ENCODE results near the gene SPTB.
"Not testable (repeated sequence)": the region's sequence is repeated elsewhere in the genome, so short reads cannot be mapped to it uniquely, and the experiment has no call there.

Gene SPTB

GRCh38 chr14:64808449-64808848 is 71.3 kb downstream of the SPTB start:
- Mint-ChIP-seq H3K27ac (no peak overlapping the region), H3K4me1 (ENCODE audit: low read depth) (peaks cover 8% of the 10 kb centered on the region), H3K27me3 (ENCODE audit: low read depth) (peaks cover 30% of the 10 kb centered on the region), H3K36me3 (ENCODE audit: low read depth) (no peaks in the 10 kb centered on the region), H3K9me3 (no peaks in the 10 kb centered on the region), H3K4me3 (no peak overlapping the region)
- no peak for DNase-seq (ENCODE audit: low spot score)

- Mint-ChIP-seq H3K27me3 (ENCODE audit: low read depth) (peaks cover 21% of the 10 kb centered on the region), H3K4me3 (no peak overlapping the region), H3K9me3 (no peaks in the 10 kb centered on the region), H3K36me3 (ENCODE audit: low read depth) (no peaks in the 10 kb centered on the region), H3K4me1 (ENCODE audit: low read depth) (peaks cover 8% of the 10 kb centered on the region), H3K27ac (no peak overlapping the region)
- no peak for DNase-seq (ENCODE audit: low spot score)
Measured at GRCh38 chr14:64807551-64807950, 72.2 kb downstream of the SPTB start.

GRCh38 chr14:64806862-64807495 is 72.7 kb downstream of the SPTB start:
- no peak for DNase-seq (ENCODE audit: low spot score)
- Mint-ChIP-seq H3K27me3 (ENCODE audit: low read depth) (peaks cover 17% of the 10 kb centered on the region), H3K27ac (no peak overlapping the region), H3K9me3 (no peaks in the 10 kb centered on the region), H3K36me3 (ENCODE audit: low read depth) (no peaks in the 10 kb centered on the region), H3K4me3 (no peak overlapping the region), H3K4me1 (ENCODE audit: low read depth) (peaks cover 8% of the 10 kb centered on the region)

- no peak for DNase-seq (ENCODE audit: low spot score)
- Mint-ChIP-seq H3K36me3 (ENCODE audit: low read depth) (no peaks in the 10 kb centered on the region), H3K4me1 (ENCODE audit: low read depth) (peaks cover 4% of the 10 kb centered on the region), H3K9me3 (no peaks in the 10 kb centered on the region), H3K4me3 (no peak overlapping the region), H3K27ac (no peak overlapping the region), H3K27me3 (ENCODE audit: low read depth) (peaks cover 13% of the 10 kb centered on the region)
Measured at GRCh38 chr14:64806202-64806861, 73.4 kb downstream of the SPTB start.

GRCh38 chr14:64805646-64806045 is 74.1 kb downstream of the SPTB start:
- H3K27me3 Mint-ChIP-seq (ENCODE audit: low read depth), result peaks cover 13% of the 10 kb centered on the region
- not testable (repeated sequence) for H3K4me3 Mint-ChIP-seq; H3K4me1 Mint-ChIP-seq (ENCODE audit: low read depth); H3K9me3 Mint-ChIP-seq; DNase-seq (ENCODE audit: low spot score); H3K36me3 Mint-ChIP-seq (ENCODE audit: low read depth); H3K27ac Mint-ChIP-seq

- Mint-ChIP-seq H3K36me3 (ENCODE audit: low read depth) (no peaks in the 10 kb centered on the region), H3K9me3 (no peaks in the 10 kb centered on the region), H3K27me3 (ENCODE audit: low read depth) (peaks cover 12% of the 10 kb centered on the region), H3K4me1 (ENCODE audit: low read depth) (peaks cover 3% of the 10 kb centered on the region), H3K4me3 (no peak overlapping the region), H3K27ac (no peak overlapping the region)
- DNase-seq (ENCODE audit: low spot score), result no peak
Measured at GRCh38 chr14:64804754-64805260, 74.9 kb downstream of the SPTB start.

- peaks cover 12% of the 10 kb centered on the region for H3K27me3 Mint-ChIP-seq (ENCODE audit: low read depth)
- H3K27ac Mint-ChIP-seq, result no peak overlapping the region
- no peak overlapping the region for H3K4me3 Mint-ChIP-seq
- H3K9me3 Mint-ChIP-seq, result no peaks in the 10 kb centered on the region
- no peak for DNase-seq (ENCODE audit: low spot score)
- H3K4me1 Mint-ChIP-seq (ENCODE audit: low read depth), result no peaks in the 10 kb centered on the region
- H3K36me3 Mint-ChIP-seq (ENCODE audit: low read depth), result no peaks in the 10 kb centered on the region
Measured at GRCh38 chr14:64801800-64802199, 77.9 kb downstream of the SPTB start.

GRCh38 chr14:64801046-64801445 is 78.7 kb downstream of the SPTB start:
- Mint-ChIP-seq H3K27me3 (ENCODE audit: low read depth) (peaks cover 9% of the 10 kb centered on the region), H3K4me1 (ENCODE audit: low read depth) (no peaks in the 10 kb centered on the region), H3K4me3 (no peak overlapping the region), H3K9me3 (no peaks in the 10 kb centered on the region), H3K36me3 (ENCODE audit: low read depth) (no peaks in the 10 kb centered on the region), H3K27ac (peak overlapping the region; percentile 2)
- no peak for DNase-seq (ENCODE audit: low spot score)

GRCh38 chr14:64800000-64800399 is 79.7 kb downstream of the SPTB start:
- peaks cover 3% of the 10 kb centered on the region for H3K27me3 Mint-ChIP-seq (ENCODE audit: low read depth)
- H3K27ac Mint-ChIP-seq, result no peak overlapping the region
- H3K9me3 Mint-ChIP-seq, result no peaks in the 10 kb centered on the region
- no peak for DNase-seq (ENCODE audit: low spot score)
- no peak overlapping the region for H3K4me3 Mint-ChIP-seq
- H3K36me3 Mint-ChIP-seq (ENCODE audit: low read depth), result no peaks in the 10 kb centered on the region
- H3K4me1 Mint-ChIP-seq (ENCODE audit: low read depth), result no peaks in the 10 kb centered on the region

- H3K4me3 Mint-ChIP-seq, result no peak overlapping the region
- H3K27ac Mint-ChIP-seq, result no peak overlapping the region
- no peaks in the 10 kb centered on the region for H3K36me3 Mint-ChIP-seq (ENCODE audit: low read depth)
- no peak for DNase-seq (ENCODE audit: low spot score)
- no peaks in the 10 kb centered on the region for H3K4me1 Mint-ChIP-seq (ENCODE audit: low read depth)
- peaks cover 3% of the 10 kb centered on the region for H3K27me3 Mint-ChIP-seq (ENCODE audit: low read depth)
- H3K9me3 Mint-ChIP-seq, result no peaks in the 10 kb centered on the region
Measured at GRCh38 chr14:64799555-64799954, 80.2 kb downstream of the SPTB start.

GRCh38 chr14:64796369-64796768 is 83.3 kb downstream of the SPTB start:
- DNase-seq (ENCODE audit: low spot score), result no peak
- Mint-ChIP-seq H3K4me3 (no peak overlapping the region), H3K4me1 (ENCODE audit: low read depth) (no peaks in the 10 kb centered on the region), H3K27ac (no peak overlapping the region), H3K36me3 (ENCODE audit: low read depth) (no peaks in the 10 kb centered on the region), H3K27me3 (ENCODE audit: low read depth) (peaks cover 3% of the 10 kb centered on the region), H3K9me3 (no peaks in the 10 kb centered on the region)

- H3K4me3 Mint-ChIP-seq, result no peak overlapping the region
- no peaks in the 10 kb centered on the region for H3K4me1 Mint-ChIP-seq (ENCODE audit: low read depth)
- peaks cover 3% of the 10 kb centered on the region for H3K27me3 Mint-ChIP-seq (ENCODE audit: low read depth)
- H3K36me3 Mint-ChIP-seq (ENCODE audit: low read depth), result no peaks in the 10 kb centered on the region
- no peak for DNase-seq (ENCODE audit: low spot score)
- H3K27ac Mint-ChIP-seq, result no peak overlapping the region
- no peaks in the 10 kb centered on the region for H3K9me3 Mint-ChIP-seq
Measured at GRCh38 chr14:64795921-64796320, 83.8 kb downstream of the SPTB start.

- Mint-ChIP-seq H3K4me3 (no peak overlapping the region), H3K27me3 (ENCODE audit: low read depth) (no peaks in the 10 kb centered on the region), H3K9me3 (no peaks in the 10 kb centered on the region), H3K4me1 (ENCODE audit: low read depth) (no peaks in the 10 kb centered on the region), H3K36me3 (ENCODE audit: low read depth) (no peaks in the 10 kb centered on the region), H3K27ac (no peak overlapping the region)
- no peak for DNase-seq (ENCODE audit: low spot score)
Measured at GRCh38 chr14:64795211-64795610, 84.5 kb downstream of the SPTB start.

GRCh38 chr14:64792871-64793560 is 86.7 kb downstream of the SPTB start:
- DNase-seq (ENCODE audit: low spot score), result no peak
- Mint-ChIP-seq H3K27me3 (ENCODE audit: low read depth) (no peaks in the 10 kb centered on the region), H3K9me3 (no peaks in the 10 kb centered on the region), H3K27ac (no peak overlapping the region), H3K4me1 (ENCODE audit: low read depth) (no peaks in the 10 kb centered on the region), H3K4me3 (no peak overlapping the region), H3K36me3 (ENCODE audit: low read depth) (no peaks in the 10 kb centered on the region)

Measured in T-helper 2 cell treated with Interferon-gamma antibody and Interleukin-4, amounts not matched to agents 5 μg/mL and 100 μg/mL, for 36 hours (primary cell).